H1 (cell line): ENCODE data around the gene BCL6B. TPM values are rescaled to one million over a fixed set of nuclear protein-coding genes. Genes with fewer than 3 reads are reported as not detected.

Experiments
- CTCF ChIA-PET: fragments of 300-600 bp; sonication (Branson Sonifier 250); formaldehyde crosslinking; loops from one replicate; lab custom pipeline; 2021; ENCODE audit not compliant: partially characterized antibody; lab: Charles Lee
- POLR2A ChIA-PET: fragments of 300-600 bp; sonication (Branson Sonifier 250); formaldehyde crosslinking; loops from one replicate; lab custom pipeline; 2021; ENCODE audit warnings: inconsistent platforms; ENCODE audit not compliant: partially characterized antibody; lab: Charles Lee
- DNase-seq, 2 experiments: peaks; one replicate each; pipeline versions ENCODE4 v3.0.0 to v3.0.0-alpha.2; 2010 to 2022; ENCODE audit warnings: low spot score in 2 of 2, low read depth in 1 of 2, mixed read lengths in 1 of 2
- FAIRE-seq: peaks from 2 replicates; lab custom pipeline; 2011; peaks lifted over from hg19 to GRCh38; lab: Jason Lieb, UNC
- H2AFZ ChIP-seq: 2 replicates; pipeline ENCODE4 v1.8.1; 2012; ENCODE audit warnings: low read length, inconsistent platforms
- H2AK5ac ChIP-seq: 2 replicates; pipeline ENCODE4 v1.6.1; 2013; ENCODE audit warnings: low read depth, low read length
- H2BK120ac ChIP-seq: replicated peaks from 2 replicates; pipeline ENCODE3; 2013; ENCODE audit warnings: low read depth, low read length, inconsistent platforms
- H2BK12ac ChIP-seq: 2 replicates; pipeline ENCODE4 v1.6.1; 2013; ENCODE audit warnings: low read depth, low read length
- H2BK15ac ChIP-seq: 2 replicates; pipeline ENCODE4 v1.6.1; 2013; ENCODE audit warnings: low read length
- H2BK20ac ChIP-seq: 2 replicates; pipeline ENCODE4 v1.6.1; 2013; ENCODE audit warnings: low read length
- H2BK5ac ChIP-seq: 2 replicates; pipeline ENCODE4 v1.6.1; 2013; ENCODE audit warnings: low read depth, low read length
- H3K14ac ChIP-seq: 2 replicates; pipeline ENCODE4 v1.6.1; 2013; ENCODE audit warnings: inconsistent platforms; ENCODE audit not compliant: insufficient read length
- H3K18ac ChIP-seq: 2 replicates; pipeline ENCODE4 v1.6.1; 2013; ENCODE audit warnings: low read length; ENCODE audit errors: extremely low read depth
- H3K23ac ChIP-seq: 2 replicates; pipeline ENCODE4 v1.6.1; 2013; ENCODE audit warnings: inconsistent platforms; ENCODE audit not compliant: insufficient read length
- H3K23me2 ChIP-seq: 2 replicates; pipeline ENCODE4 v1.6.1; 2013; ENCODE audit warnings: low read depth, low read length
- H3K27ac ChIP-seq: 2 replicates; pipeline ENCODE4 v1.6.1; 2011; ENCODE audit warnings: low read depth, low read length, inconsistent platforms
- H3K27me3 ChIP-seq, 4 experiments: replicated peaks in 1 of 4; 1 replicate in 1 of 4; 2 replicates in 3 of 4; pipeline versions ENCODE4 v1.6.1 to v1.8.1; 2011 to 2013; ENCODE audit warnings: low read length in 3 of 4, mild to moderate bottlenecking in 3 of 4, inconsistent platforms in 2 of 4, mixed read lengths in 2 of 4, moderate library complexity in 1 of 4; ENCODE audit not compliant: control insufficient read depth in 3 of 4, insufficient read depth in 3 of 4; ENCODE audit errors: extremely low read depth in 1 of 4
- H3K36me3 ChIP-seq, 4 experiments: 2 replicates each; pipeline versions ENCODE4 v1.6.1 to v1.8.1; 2011 to 2013; ENCODE audit warnings: mild to moderate bottlenecking in 4 of 4, low read length in 3 of 4, moderate library complexity in 2 of 4, control low read depth in 1 of 4, inconsistent platforms in 1 of 4; ENCODE audit not compliant: insufficient read depth in 4 of 4, control insufficient read depth in 2 of 4
- H3K4ac ChIP-seq: replicated peaks from 2 replicates; pipeline ENCODE3; 2013; ENCODE audit warnings: low read length, low read depth, mixed read lengths, inconsistent platforms; ENCODE audit not compliant: insufficient read length
- H3K4me1 ChIP-seq, 4 experiments: replicated peaks in 1 of 4; 1 replicate in 1 of 4; 2 replicates in 3 of 4; pipeline versions ENCODE4 v1.6.1 to v1.8.1; 2011 to 2013; ENCODE audit warnings: low read length in 3 of 4, inconsistent platforms in 2 of 4, mixed read lengths in 1 of 4; ENCODE audit not compliant: insufficient read depth in 4 of 4, control insufficient read depth in 3 of 4
- H3K4me2 ChIP-seq, 2 experiments: 2 replicates each; pipeline versions ENCODE4 v1.6.1 to v1.8.1; 2011 to 2013; ENCODE audit warnings: low read depth in 2 of 2, low read length in 2 of 2, control low read depth in 1 of 2, inconsistent platforms in 1 of 2, mild to moderate bottlenecking in 1 of 2; ENCODE audit not compliant: insufficient read depth in 1 of 2
- H3K4me3 ChIP-seq, 4 experiments: fragments of 200-600, 300-600 bp in 1 of 4; sonication (generic), shearing (Covaris generic), sonication (Bioruptor Twin) in 1 of 4; 2 replicates each; pipeline versions ENCODE4 v1.5.1 to v1.8.1; 2011 to 2016; ENCODE audit warnings: low read length in 4 of 4, low read depth in 3 of 4, control low read depth in 2 of 4, inconsistent platforms in 2 of 4, mild to moderate bottlenecking in 2 of 4, mixed read lengths in 1 of 4, moderate library complexity in 1 of 4; ENCODE audit not compliant: insufficient read depth in 2 of 4; ENCODE audit errors: extremely low read depth in 1 of 4
- H3K56ac ChIP-seq: replicated peaks from 2 replicates; pipeline ENCODE3; 2013; ENCODE audit warnings: low read depth, mild to moderate bottlenecking, mixed read lengths, low read length, inconsistent platforms; ENCODE audit not compliant: insufficient read length
- H3K79me1 ChIP-seq: 2 replicates; pipeline ENCODE4 v1.6.1; 2013; ENCODE audit warnings: low read depth, low read length, control low read depth
- H3K79me2 ChIP-seq, 2 experiments: 2 replicates each; pipeline versions ENCODE4 v1.6.1 to v1.8.1; 2012 to 2013; ENCODE audit warnings: low read length in 2 of 2, mild to moderate bottlenecking in 2 of 2, inconsistent platforms in 1 of 2; ENCODE audit not compliant: insufficient read depth in 2 of 2, control insufficient read depth in 1 of 2
- H3K9ac ChIP-seq, 4 experiments: replicated peaks in 1 of 4; 1 replicate in 1 of 4; 2 replicates in 3 of 4; pipeline versions ENCODE4 v1.6.1 to v1.8.1; 2011 to 2013; ENCODE audit warnings: low read depth in 3 of 4, low read length in 3 of 4, control low read depth in 2 of 4, mild to moderate bottlenecking in 2 of 4, moderate library complexity in 2 of 4, inconsistent platforms in 1 of 4; ENCODE audit errors: extremely low read depth in 1 of 4
- H3K9me3 ChIP-seq, 2 experiments: 2 replicates each; pipeline versions ENCODE4 v1.6.1 to v1.8.1; 2012 to 2013; ENCODE audit warnings: mild to moderate bottlenecking in 2 of 2, moderate library complexity in 2 of 2, control low read depth in 1 of 2, inconsistent platforms in 1 of 2, low read depth in 1 of 2, low read length in 1 of 2, mixed read lengths in 1 of 2; ENCODE audit not compliant: insufficient read depth in 2 of 2
- H4K20me1 ChIP-seq, 2 experiments: replicated peaks in 1 of 2; 2 replicates each; pipeline versions ENCODE3 to v1.8.1; 2011 to 2013; ENCODE audit warnings: inconsistent platforms in 2 of 2, low read length in 2 of 2, mild to moderate bottlenecking in 1 of 2; ENCODE audit not compliant: insufficient read depth in 2 of 2, control insufficient read depth in 1 of 2
- H4K5ac ChIP-seq: 2 replicates; pipeline ENCODE4 v1.6.1; 2013; ENCODE audit warnings: low read length, low read depth, mixed read lengths, inconsistent platforms; ENCODE audit not compliant: insufficient read length
- H4K8ac ChIP-seq: 2 replicates; pipeline ENCODE4 v1.8.0; 2013; ENCODE audit warnings: mild to moderate bottlenecking, moderate library complexity, low read length, inconsistent platforms; ENCODE audit not compliant: insufficient read depth; ENCODE audit errors: extremely low read depth
- H4K91ac ChIP-seq: replicated peaks from 2 replicates; pipeline ENCODE3; 2013; ENCODE audit warnings: low read length, mixed read lengths, inconsistent platforms; ENCODE audit not compliant: insufficient read length
- EZH2 ChIP-seq: fragments of 200-600 bp; sonication (generic); IDR thresholded peaks from 2 replicates; pipeline ENCODE4 v1.7.1; 2012; ENCODE audit warnings: low read depth, mild to moderate bottlenecking, moderate library complexity, low read length, inconsistent platforms; ENCODE audit not compliant: severe bottlenecking
- SIX5 ChIP-seq: IDR thresholded peaks from 2 replicates; pipeline ENCODE4 v1.6.1; 2011; ENCODE audit warnings: mild to moderate bottlenecking, low read depth, low read length
- WGBS, 2 experiments: shearing (Covaris generic) in 1 of 2; methylation state at CpG; one replicate each; pipeline versions ENCODE4 v1.1.6 to v1.1.7; 2013 to 2015; ENCODE audit warnings: low lambda C conversion rate in 2 of 2, mixed read lengths in 2 of 2, inconsistent platforms in 1 of 2, low coverage in 1 of 2, missing lambda C conversion rate in 1 of 2; ENCODE audit not compliant: insufficient replicate concordance in 2 of 2, insufficient coverage in 1 of 2, insufficient read length in 1 of 2; ENCODE audit errors: extremely low coverage in 1 of 2, missing lambda C conversion rate in 1 of 2; 5-methylcytosine and 5-hydroxymethylcytosine counted together
- polyA plus RNA-seq, 7 experiments: library from polyadenylated mRNA; depleted of rRNA in 3 of 7; stranded (reverse) in 5 of 7; unstranded in 2 of 7; fragments of >200 nt in 5 of 7; fragments of 200-250 nt in 2 of 7; gene quantifications; 1 replicate in 5 of 7; 2 replicates in 1 of 7; 4 replicates in 1 of 7; pipeline versions ENCODE4 v1.2.1 to v1.2.3, GENCODE V29; 2011 to 2013; ENCODE audit warnings: missing spikeins in 2 of 7, mixed read lengths in 2 of 7
- total RNA-seq: library from RNA; stranded (reverse); fragmentation: NEBNext Ultra II Directional; extraction: Animal tissue kit (Norgen Biotek cat#: 25700); gene quantifications from 2 replicates; pipeline ENCODE4 v1.2.1, GENCODE V29; 2021

BCL6B gene
- total and polyA plus RNA-seq, 2 of the 8 experiments (the other 6 are each of a cell fraction or from before 2014, with no cell fraction given): 6.6 to 8.7 TPM

- Histone ChIP-seq H3K4ac (no peak overlapping the region), H3K23ac (no peak overlapping the region), H4K8ac (no peak overlapping the region; the same call in 1 of the 2 replicates), H3K27me3 (peaks cover 0 to 10% (median 8%) of the 10 kb centered on the region in 4 experiments; a peak in 6 of 7 replicates), H3K79me2 (no peaks in the 10 kb centered on the region), H3K18ac (no peak overlapping the region), H4K20me1 (no peaks in the 10 kb centered on the region), H3K4me3 (no peak overlapping the region), H3K9ac (no peak overlapping the region), H3K79me1 (no peaks in the 10 kb centered on the region), H4K5ac (no peak overlapping the region), H3K27ac (no peak overlapping the region), H2BK20ac (no peak overlapping the region), H2AFZ (no peak overlapping the region), H3K14ac (no peak overlapping the region), H2AK5ac (no peak overlapping the region), H3K4me1 (peaks cover 0 to 2% (median 0%) of the 10 kb centered on the region in 4 experiments; a peak in 5 of 7 replicates), H3K56ac (no peak overlapping the region), H3K4me2 (no peak overlapping the region), H2BK15ac (no peak overlapping the region), H3K23me2 (peaks cover 11% of the 10 kb centered on the region), H3K9me3 (no peaks in the 10 kb centered on the region), H4K91ac (no peak overlapping the region), H2BK12ac (no peak overlapping the region), H3K36me3 (peaks cover 0 to 8% (median 3%) of the 10 kb centered on the region in 4 experiments; a peak in 1 of 8 replicates), H2BK120ac (no peak overlapping the region), H2BK5ac (no peak overlapping the region)
- 95% methylated on average over 29 of the region's 29 CpGs; no CpG with 5 or more reads in 1 of the 2 experiments for WGBS, 2 experiments
- POLR2A ChIA-PET: interaction anchor here (1.4 kb wide), 1 partner anchor 9 kb away, joined by 6 read pairs; the partner anchor contains the start of gene SLC16A13
- CTCF ChIA-PET: interaction anchor here (0.6 to 2.4 kb wide), 7 partner anchors 19 to 446 kb away, joined by 3 to 6 read pairs (median 3); no protein-coding TSS in a partner anchor
- DNase-seq (no peak), FAIRE-seq (no peak)
- TF ChIP-seq EZH2 (no peak), SIX5 (no peak)
Measured at GRCh38 chr17:7026471-7027115, 3.7 kb downstream of the BCL6B start.
